GM10266 (cell line): ENCODE data around the gene CLEC18B.
"Not testable (repeated sequence)": the region's sequence is repeated elsewhere in the genome, so short reads cannot be mapped to it uniquely, and the experiment has no call there.

ENCODE experiments used
- DNase-seq: peaks from one replicate; pipeline ENCODE4 v3.0.0; 2012; ENCODE audit errors: extremely low spot score

Gene CLEC18B

GRCh38 chr16:74410057-74410957 is 11.0 kb downstream of the CLEC18B start:
- DNase-seq = not testable (repeated sequence)

GRCh38 chr16:74409185-74409981 is 11.9 kb downstream of the CLEC18B start:
- DNase-seq = not testable (repeated sequence)

- DNase-seq = not testable (repeated sequence)
These were observed 13.9 kb downstream of the CLEC18B start for GRCh38 chr16:74407362-74407705.

- not testable (repeated sequence) for DNase-seq
These were observed 14.5 kb downstream of the CLEC18B start for GRCh38 chr16:74406600-74407361.

GRCh38 chr16:74404148-74404933 is 16.9 kb downstream of the CLEC18B start:
- not testable (repeated sequence) for DNase-seq

- not testable (repeated sequence) for DNase-seq
These were observed 21.0 kb downstream of the CLEC18B start for GRCh38 chr16:74400238-74400637.

- DNase-seq = not testable (repeated sequence)
These were observed 22.9 kb downstream of the CLEC18B start for GRCh38 chr16:74398212-74398895.

- DNase-seq = not testable (repeated sequence)
These were observed 24.7 kb downstream of the CLEC18B start for GRCh38 chr16:74396521-74397017.

GRCh38 chr16:74394604-74395003 is 26.7 kb downstream of the CLEC18B start:
- DNase-seq = not testable (repeated sequence)

GRCh38 chr16:74394131-74394530 is 27.1 kb downstream of the CLEC18B start:
- not testable (repeated sequence) for DNase-seq

- DNase-seq = not testable (repeated sequence)
These were observed 29.7 kb downstream of the CLEC18B start for GRCh38 chr16:74391454-74392050.

GRCh38 chr16:74382339-74383034 is 38.8 kb downstream of the CLEC18B start:
- DNase-seq = not testable (repeated sequence)

- not testable (repeated sequence) for DNase-seq
These were observed 47.5 kb downstream of the CLEC18B start for GRCh38 chr16:74373847-74374184.
